ENCODE data around the gene MANSC1.

Gene MANSC1

DNA sequence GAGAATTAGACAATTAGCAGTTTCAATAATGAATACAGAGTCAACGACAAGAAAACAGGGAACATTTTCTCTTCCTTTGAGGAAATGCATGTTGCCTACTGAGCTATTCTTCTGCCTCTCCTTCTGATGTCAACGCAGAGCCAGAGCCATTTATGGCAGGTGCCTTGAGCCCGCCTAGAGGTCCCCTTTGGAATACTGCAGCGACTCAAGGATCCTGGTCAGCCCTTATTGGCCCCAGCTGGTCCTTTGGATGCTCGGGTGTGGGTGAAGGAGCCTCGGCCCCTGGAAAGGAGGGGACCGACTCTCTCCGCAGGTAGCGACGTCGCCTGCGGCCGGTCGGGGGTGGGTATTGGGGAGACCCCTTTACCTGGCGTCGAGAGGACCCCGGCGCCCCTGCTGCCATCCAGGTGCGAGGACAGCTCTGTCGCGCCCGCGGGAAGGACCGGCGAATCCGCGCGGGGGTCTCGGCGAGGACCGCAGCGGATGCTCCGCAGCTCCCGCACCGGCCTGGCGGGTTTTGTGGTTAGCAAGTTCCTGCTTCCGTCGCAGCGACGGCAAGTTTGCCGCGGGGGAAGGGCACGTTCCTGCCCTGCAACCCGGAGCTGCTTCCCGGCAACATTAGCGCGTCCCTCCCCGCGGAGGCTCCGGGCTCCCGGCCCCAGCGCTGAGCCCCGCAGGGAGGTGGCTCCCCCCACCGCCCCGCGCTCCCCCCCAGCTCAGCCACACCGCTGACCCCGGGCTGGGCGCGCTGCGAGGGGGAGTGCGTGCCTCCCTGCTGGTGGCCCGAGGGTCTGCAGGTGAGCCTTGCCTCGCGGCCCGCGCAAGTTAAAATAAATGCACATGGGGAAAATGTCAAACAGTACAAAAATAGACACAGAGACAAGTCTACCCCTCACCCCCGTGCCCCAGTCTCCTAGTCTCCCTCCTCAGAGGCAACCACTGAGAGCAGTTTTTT lies at the start of gene MANSC1:
Gene MANSC1, minus strand, starts transcription at position 532 of the 955 bp plus-strand sequence. CDS start 6,928 bp downstream, outside the sequence.
- DNase-seq: no peak

DNA sequence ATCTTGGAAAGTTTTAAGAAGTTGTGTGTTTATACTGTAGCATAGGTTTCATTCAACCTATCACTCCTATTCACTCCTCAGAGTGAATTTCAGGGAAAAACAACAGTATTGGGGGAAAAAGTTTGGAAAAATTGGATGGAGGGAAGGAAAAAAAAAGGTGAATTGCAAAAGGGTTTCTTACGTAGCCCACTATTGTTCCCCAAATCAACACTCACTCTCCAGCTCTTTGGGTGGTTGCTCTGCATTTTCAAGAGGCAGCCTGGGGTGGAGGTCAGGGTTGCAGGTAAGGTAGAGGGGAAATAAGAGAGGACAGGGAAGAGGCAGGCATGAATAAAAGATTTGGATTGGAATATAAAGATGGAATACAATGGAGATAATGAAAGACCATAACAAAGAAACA lies 49.1 kb upstream of the MANSC1 start:
- DNase-seq: no peak

DNA sequence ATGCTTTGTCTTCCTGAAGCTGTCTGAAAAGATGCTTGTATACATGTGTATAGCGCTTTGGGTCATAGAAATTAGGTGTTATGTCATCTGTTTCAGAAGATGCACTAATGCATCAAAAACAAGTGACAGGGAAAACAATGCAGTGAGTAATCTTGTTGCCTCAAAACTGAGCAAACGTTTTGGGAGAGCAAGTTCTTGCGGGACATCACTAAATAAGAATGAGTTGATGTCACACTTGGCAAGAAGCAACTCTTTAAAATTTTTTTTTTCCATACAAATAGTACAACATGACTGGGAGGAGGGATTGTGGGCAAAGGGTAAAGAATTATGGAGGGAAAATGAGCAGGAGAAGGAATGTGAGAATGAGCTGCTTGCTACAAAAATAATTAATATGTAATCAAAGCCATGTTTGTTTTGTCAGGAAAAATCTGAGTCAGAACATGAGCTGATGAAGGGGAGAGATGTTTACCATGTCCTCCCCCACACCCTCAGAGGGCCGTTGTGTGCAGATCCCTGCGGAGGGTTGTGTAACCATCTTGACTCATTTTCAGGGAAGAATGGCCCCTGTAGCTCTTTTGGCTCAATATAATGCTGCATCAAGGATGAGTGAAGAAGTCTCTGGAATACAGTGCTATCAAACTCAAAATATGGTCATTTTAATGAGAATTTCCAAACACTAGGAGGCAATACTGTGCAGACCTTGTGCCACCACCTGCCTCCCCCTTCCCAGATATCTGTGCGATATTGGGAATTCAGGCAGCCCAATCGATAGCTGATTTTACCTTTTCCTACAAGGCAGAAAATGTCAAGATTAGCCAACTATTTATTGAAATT lies 48.2 kb upstream of the MANSC1 start:
- peak; percentile 99 for DNase-seq

DNA sequence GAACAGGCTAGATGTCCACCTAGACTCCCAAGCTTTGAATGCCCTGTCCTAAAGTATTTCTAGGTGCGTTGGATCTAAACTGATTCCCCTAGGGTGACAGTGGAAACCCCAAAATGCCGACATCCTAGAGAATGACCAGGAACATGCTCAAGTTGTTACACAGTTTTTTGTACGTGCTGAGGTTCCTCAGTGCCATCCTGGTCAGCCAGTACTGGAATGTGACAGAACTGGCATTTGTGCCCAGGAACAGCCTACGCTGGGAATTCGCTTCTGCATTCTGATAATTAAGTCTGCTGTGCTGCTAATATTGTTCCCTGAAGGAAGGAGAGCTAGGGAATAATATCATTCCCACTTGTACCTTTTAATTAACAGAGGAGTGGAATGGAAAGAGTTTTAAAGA lies 47.1 kb upstream of the MANSC1 start:
- no peak for DNase-seq

DNA sequence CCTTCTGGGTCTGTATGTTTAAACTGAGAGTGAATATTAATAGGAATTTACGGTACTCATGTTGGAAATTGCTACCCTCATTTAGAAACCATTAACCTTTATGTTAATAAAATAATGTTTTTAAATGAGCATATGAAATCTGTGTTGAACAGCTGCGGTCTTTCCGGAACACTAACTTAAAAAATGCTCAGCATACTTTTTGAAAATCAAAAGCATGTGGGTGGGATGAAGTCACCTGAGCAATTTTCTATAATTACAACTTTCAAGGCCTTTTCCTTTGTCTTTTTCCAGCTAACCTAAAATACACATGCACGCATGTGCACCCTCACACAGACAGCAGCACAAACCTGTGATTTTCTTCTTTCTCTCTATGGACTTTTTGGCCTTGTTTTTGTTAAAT lies 46.7 kb upstream of the MANSC1 start:
- no peak for DNase-seq

DNA sequence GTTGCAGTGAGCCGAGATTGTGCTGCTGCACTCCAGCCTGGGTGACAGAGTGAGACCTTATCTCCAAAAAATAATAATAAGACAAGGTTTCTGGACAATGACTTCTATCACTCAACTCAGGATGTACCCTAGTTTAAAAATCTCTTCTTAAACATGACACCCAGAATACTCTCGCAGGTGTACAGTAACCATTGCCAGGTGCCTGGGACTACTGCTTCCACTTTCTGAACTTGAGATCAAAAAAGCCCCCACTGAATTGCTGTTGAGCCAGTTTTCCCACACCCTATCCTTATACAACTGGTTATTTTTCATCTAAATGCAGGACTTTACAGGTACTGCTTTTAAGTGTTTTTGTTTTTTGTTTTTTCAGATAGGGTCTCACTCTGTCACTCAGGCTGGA lies 43.1 kb upstream of the MANSC1 start:
- DNase-seq: no peak

DNA sequence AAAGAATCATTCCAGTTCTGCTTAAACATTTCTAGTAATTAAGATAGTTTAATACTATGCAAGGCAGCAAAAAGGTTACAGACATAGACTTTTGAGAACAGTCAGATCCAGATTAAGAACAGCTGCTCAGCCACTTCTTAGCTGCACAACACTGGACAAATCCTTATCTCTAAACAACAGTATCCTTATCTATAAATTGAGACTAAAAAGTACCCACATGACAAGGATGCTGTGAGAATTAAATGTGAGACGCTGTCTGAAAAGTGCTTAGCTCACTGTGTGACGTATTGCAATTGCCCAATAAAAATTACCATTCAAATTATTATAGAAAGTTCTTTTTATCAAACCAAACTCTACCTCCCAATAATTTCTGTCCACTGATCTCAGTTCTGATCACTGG lies 42.4 kb upstream of the MANSC1 start:
- no peak for DNase-seq

DNA sequence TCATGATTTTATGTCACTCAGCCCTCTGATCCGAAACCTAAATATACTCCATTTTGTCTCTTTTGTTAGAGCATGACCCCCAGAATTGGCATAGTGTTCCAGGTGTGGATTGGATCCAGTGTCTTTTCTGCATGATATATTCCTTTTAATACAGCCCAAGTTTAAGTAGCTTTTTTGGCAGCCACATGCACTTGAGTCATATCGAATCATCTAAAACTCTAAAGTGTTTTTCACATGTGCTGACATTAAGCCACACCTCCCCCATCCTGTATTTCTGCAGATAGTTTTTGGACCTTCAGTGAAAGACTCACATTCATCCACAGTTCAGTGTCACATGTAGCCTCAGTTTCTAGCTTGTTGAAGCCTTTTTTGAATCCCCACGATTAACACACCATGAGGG lies 37.5 kb upstream of the MANSC1 start:
- no peak for DNase-seq

DNA sequence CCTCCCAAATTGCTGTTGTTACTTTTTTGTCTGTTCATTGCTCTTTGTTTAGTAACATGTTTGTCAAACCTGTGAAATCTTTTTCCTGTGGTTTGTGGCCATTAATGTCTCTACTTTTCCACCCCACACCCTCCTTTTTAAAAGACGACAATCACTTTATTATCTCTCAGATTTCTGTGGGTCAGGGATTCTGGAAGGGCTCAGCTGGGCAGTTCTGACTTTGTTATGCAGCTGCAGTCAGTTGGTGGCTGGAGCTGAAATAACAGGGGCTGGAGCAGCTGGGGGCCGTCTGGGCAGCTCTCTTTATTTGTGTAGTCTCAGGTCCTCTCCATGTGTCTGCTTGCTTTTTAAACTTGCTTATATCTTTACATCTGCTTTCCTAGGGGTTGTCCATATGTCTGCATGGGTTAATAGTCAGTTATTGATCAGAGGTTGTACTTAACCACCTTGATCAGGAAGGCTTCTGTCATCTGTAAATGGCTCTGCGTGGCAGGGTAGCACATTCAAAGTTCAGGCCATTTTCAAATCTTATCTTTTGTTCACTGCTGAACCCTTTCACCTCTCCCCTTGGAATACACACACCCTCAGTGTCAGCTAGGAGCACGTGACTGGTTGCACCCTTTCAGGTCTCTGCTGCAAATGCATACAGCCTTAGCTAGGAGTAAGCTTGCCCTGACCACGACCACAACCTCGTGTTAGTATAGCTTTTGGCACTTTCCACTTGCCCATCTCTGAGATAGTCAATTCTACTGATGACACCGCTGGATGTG lies 34.7 kb upstream of the MANSC1 start:
- DNase-seq: no peak

DNA sequence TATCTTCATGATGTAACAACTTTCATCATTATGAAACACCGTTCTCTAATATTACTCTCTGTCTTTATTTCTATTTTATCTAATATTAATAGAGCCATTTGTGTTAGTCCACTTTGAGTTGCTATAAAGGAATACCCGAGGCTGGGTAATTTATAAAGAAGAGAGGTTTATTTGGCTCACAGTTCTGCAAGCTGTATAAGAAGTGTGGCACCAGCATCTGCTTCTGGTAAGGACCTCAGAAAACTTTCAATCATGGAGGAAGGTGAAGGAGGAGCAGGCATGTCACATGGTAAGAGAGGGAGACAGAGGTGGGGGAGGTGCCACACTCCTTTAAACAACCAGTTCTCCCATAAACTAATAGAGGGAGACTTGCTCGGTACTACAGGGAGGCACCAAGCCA lies 31.9 kb upstream of the MANSC1 start:
- DNase-seq: no peak

DNA sequence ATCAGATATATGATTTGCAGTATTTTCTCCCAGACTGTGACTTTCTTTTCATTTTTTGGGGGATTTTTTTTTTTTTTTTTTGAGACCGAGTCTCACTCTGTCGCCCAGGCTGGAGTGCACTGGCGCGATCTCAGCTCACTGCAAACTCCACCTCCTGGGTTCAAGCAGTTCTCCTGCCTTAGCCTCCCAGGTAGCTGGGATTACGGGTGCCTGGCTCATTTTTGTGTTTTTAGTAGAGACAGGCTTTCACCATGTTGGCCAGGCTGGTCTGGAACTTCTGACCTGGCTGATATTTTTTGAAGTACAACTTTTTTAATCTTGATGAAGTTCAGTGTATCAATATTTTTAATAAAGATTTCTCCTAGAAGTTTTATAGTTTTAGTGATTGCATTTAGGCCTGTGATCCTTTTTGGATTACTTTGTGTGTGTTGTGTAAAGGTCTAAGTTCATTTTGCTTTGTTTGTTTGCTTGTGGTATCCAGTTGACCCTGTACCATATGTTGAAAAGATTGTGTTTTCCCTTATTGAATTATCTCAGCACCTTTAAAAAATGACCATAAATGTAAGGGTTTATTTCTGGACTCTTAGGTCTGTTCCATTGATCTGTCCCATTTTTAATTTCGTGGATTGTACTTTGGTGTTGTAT lies 31.0 kb upstream of the MANSC1 start:
- DNase-seq: no peak

DNA sequence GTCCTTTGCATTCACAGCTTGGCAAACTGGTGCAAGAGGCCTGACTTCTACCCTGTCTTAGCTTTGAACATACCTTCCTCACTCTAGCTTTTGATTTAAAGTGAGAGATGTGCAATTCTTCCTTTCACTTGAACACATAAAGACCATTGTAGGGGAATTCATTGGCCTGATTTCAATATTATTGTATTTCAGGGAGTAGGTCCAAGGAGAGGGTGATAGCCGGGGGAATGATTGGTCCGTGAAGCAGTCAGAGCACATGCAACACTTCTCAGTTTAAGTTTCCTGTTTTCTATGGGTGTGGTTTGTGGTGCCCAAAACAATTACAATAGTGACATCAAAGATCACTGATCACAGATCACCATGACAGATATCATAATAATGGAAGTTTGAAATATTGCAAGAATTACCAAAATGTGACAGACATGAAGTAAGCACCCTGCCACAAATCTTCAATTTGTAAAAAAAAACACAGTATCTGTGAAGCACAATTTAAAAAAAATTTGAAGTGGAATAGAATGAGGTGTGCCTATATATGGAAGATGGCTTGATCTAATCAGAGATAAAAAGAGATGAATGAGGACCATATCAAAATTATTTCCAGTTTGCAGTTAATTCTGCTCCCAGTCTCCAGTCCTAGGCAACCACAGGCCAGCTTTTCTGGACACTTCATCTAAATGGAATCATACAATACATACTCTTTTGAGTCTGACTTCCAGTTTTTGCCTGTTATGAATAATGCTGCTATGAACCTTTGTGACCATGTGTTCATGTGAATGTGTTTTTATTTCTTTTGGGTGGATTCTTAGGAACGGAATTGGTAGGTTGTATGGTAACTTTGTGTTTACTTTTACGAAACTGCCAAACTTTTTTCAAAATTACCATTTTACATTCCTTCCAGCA lies 30.0 kb upstream of the MANSC1 start:
- DNase-seq: no peak

DNA sequence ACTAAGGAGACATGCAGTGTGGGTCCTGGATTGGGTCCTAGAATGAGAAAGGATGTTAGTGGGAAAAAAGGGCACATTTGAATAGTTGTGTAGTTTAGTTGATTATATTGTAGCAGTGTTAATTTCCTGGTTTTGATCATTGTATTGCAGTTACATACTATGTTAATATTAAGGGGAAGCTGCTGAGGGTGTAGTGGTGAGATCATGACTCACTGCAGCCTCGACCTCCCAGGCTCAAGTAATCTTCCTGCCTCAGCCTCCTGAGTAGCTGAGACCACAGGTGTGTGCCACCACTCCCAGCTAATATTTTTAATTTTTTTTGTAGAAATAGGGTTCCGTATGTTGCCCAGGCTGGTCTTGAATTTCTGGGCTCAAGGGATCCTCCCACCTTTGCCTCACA lies 28.6 kb upstream of the MANSC1 start:
- no peak for DNase-seq

DNA sequence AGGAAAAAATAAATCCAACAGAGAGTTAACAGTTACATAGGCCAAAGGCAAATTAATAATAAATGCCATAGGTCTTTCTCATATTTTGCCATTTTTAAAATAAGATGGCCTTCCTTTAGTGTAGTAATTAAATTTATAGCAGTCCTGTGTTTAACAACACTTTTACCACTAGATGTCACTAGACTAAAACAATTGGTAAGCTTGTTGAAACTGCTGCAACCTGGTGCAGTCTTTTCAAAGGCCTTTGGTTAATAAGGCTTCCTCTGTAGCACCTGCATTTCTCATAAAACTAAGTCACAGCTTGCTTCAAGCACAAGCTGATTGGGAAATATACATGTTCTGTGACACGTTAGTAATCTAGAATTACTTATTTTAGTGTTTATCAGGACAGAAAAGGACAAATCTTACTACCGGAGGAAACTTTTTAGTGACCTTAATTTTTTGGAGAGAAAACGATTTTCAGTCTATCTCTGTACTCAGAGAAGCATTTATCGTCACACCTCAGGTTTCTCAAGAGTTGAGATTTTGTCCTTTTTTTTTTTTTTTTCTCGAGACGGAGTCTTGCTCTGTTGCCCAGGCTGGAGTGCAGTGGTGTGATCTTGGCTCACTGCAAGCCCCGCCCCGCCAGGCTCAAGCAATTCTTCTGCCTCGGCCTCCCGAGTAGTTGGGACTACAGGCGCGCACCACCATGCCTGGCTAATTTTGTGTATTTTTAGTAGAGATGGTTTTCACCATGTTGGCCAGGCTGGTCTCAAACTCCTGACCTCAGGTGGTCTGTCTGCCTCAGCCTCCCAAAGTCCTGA lies 26.8 kb upstream of the MANSC1 start:
- DNase-seq: peak; percentile 80

DNA sequence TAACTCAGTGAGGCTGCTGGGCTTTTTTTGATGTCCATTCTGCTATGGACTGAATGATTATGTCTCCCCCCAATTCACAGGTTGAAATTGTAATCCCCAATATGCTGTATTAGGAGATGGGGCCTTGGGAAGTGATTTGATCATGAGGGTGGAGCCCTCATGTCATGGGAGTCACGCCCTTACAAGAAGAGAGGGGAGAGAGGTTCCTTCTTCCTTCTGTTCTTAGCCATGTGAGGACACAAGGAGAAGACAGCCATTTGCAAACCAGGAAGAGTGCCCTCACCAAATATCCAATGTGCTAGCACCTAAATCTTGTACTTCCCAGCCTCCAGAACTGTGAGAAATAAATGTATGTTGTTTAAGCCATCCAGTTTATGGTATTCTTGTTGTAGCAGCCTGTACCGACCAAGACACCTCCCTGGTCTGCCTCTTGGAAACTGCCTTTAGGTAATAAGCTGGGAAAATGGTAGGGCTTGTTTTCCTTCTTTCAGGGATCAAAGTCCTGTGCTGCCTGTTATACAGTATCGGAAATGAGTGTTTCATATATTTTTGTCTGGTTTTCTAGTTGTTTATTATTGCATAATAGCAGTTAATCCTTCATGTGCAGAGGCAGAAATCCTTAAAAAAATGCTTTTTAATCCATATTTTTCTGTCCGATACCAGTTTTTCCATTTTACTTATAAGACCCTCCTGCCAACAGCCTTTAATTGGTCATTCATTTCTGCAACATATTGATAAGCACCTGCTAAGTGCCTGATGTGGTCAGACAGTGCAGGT lies 23.1 kb upstream of the MANSC1 start:
- DNase-seq: no peak

DNA sequence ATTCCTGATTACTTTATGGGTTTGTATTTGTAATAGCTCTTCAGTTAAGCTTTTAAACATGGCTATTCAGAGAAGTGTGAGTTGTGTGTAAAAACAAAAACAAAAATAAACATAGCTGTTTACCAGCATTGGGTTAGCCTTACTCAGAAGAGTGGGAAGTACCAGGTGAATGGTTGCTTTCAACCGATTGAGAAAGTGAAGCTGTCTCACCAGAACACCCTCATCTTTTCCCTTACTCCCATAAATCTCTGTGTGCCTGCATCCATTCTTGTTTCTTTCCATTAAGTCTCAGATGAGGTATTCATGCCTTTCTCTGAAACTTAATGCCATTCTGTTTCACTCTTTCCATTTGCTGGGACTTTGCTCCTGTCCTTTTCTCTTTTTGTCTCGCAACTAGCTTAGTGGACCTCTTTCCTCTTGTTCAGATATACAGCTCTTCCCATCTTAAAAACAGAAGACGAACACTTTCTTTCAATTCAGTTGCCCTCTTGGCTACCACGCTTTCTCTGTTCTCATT lies 17.5 kb upstream of the MANSC1 start:
- no peak for DNase-seq

DNA sequence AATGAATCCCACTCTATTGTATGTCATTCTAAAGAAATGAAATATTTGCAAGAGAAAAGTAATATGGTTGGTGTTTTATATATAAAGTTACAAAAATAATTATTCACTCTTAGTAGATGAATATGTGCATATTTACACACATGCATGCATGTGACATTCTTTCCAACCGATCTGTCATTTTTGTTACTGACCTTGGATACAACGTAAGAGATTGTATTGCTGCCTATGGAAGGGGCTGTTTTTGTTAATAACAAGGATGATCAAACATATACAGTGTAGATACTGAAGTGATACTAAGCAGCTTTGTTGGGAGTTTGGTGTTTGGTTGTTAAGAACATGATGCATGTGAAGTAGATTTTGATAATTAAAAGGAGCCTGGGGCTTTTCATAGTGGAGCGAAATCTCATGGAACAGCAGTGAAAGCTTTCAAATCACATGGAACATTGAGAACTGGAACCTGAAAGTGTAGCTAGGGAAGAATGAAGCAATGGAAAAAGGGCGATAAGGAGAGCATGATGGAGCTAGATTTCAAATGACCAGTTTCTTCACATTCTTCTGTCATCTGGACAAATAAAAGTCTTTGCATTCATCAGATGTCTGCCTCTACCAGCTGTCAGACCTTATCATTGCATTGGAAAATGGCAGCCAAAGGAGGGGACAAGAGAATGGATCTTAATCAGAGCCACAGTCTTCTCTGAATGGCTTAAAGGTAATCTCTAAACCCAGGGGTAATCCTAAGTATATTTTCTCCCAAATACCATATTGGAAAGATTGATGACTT lies 16.8 kb upstream of the MANSC1 start:
- no peak for DNase-seq

DNA sequence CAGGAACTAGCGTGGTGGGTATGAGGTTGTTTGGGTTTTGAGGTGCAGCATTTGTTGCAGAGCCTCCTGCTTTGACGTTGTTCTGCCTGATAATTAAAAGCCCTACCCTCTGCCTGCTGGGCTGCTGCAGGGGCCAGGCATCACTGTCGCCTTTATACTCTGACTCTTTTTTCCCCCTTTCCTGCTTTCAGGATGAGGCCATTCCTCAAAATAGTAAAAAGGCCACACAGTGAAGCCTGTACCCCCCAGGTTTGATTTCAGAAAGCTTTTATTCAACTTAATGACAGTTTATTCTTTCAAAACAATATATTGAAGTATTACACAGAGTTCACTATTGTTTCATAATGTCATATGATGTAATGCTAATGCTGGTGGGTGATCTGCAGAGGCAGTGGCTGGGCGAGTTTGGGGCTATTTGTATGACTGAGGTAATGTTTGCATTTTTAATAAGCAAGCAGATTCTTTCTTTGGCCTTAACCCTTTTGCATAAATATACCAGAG lies 15.9 kb upstream of the MANSC1 start:
- DNase-seq: no peak

DNA sequence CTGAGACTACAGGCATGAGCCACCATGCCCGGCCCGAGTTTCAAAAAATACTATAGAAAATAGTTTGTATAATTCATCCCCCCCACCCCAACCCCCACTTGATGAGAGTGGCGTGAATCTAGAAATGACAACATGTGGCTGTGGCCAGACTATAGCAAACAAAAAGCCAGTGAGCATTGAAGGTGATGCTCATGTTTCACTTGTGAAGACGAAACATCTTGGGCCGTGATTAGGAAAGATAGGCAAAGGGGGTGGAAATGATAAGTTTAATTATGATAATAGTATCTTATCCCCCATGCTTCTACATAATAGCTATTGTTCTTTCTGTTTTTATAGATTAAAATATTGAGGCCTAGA lies 15.4 kb upstream of the MANSC1 start:
- no peak for DNase-seq
